Testis (tissue), 2 donors: ENCODE results near the gene SELP.

ENCODE experiments used
- CTCF ChIP-seq, 3 experiments: fragments of 450-650 bp in 2 of 3; fragments of 200-600 bp in 1 of 3; sonication (generic) in 1 of 3; IDR thresholded peaks; one replicate each; pipeline ENCODE4 v1.5.1; 2016 to 2019; ENCODE audit warnings: antibody characterized with exemption in 3 of 3, mild to moderate bottlenecking in 2 of 3, moderate library complexity in 1 of 3
- POLR2A ChIP-seq: fragments of 450-650 bp; IDR thresholded peaks from one replicate; pipeline ENCODE4 v1.6.1; 2017; ENCODE audit warnings: antibody characterized with exemption, mild to moderate bottlenecking, moderate library complexity

- TF ChIP-seq CTCF (IDR thresholded peaks at IDR 0.05) (no peak), POLR2A (no peak)
These were observed at the start of gene SELP for GRCh38 chr1:169630006-169630405.
